ENCODE results near the gene CHSY1.

The CHSY1 gene

GRCh38 chr15:101201411-101202174, 50.3 kb downstream of the CHSY1 start:
- TF ChIP-seq CTCF (IDR thresholded peaks at IDR 0.05; ENCODE audit: insufficient read depth, low read length, poor library complexity, severe bottlenecking): no peak
- DNase-seq (ENCODE audit: extremely low read depth, insufficient read length): no peak
- no peaks in the 10 kb centered on the region for H3K27me3 ChIP-seq (replicated peaks; ENCODE audit: control insufficient read depth, insufficient read depth, low read length)
- no peak overlapping the region for H3K4me3 ChIP-seq (replicated peaks; ENCODE audit: low read depth, low read length)
- peaks cover 2% of the 10 kb centered on the region for H3K36me3 ChIP-seq (ENCODE audit: control insufficient read depth, insufficient read depth, low read length)

DNA sequence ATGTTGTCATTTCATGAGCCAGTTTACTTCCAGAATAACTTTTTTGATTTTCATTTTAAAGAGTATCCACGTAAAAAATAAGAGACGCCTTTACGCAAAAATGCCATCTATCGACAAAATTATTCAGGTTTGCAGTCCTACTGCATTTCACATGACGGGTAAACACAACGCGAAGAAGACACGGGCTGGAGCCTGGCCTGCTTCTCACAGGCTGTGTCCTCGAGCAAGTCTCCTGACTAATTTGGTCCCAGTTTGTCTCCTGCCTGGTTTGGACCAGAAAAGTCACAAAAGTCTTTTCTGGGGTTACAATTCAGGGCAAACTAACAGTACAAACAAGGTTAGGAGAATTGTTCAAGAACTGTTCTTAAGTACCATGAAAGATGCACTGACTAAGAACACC, 51.7 kb downstream of the CHSY1 start:
- DNase-seq (ENCODE audit: extremely low read depth, insufficient read length): no peak
- Histone ChIP-seq H3K4me3 (replicated peaks; ENCODE audit: low read depth, low read length) (peak overlapping the region; percentile 34; the same call in 1 of the 2 replicates), H3K36me3 (ENCODE audit: control insufficient read depth, insufficient read depth, low read length) (no peaks in the 10 kb centered on the region; the same call in 1 of the 2 replicates), H3K27me3 (replicated peaks; ENCODE audit: control insufficient read depth, insufficient read depth, low read length) (no peaks in the 10 kb centered on the region)
- TF ChIP-seq CTCF (IDR thresholded peaks at IDR 0.05; ENCODE audit: insufficient read depth, low read length, poor library complexity, severe bottlenecking): no peak

DNA sequence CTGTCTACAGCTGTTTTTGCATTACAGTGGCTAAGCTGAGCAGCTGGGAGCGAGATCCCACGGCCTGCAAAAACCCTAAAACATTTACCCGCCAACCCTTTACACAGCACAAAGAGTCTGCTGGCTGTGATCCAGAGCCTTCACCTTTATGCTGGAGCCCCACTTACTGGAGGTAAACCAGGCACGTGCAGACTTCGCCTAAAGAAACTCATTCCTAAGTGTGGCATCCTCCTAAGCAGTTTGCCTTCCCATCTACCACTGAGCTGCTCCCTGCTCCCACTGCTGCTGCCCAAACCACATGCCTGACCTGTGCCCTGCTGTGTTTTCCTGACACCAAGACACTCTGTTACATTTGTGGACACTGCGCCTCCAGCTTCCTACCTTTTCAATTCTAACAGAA, 53.0 kb downstream of the CHSY1 start:
- H3K36me3 ChIP-seq (ENCODE audit: control insufficient read depth, insufficient read depth, low read length): no peaks in the 10 kb centered on the region; the same call in 1 of the 2 replicates
- H3K4me3 ChIP-seq (replicated peaks; ENCODE audit: low read depth, low read length): no peak overlapping the region; the same call in 1 of the 2 replicates
- TF ChIP-seq CTCF (IDR thresholded peaks at IDR 0.05; ENCODE audit: insufficient read depth, low read length, poor library complexity, severe bottlenecking): no peak
- DNase-seq (ENCODE audit: extremely low read depth, insufficient read length): no peak
- H3K27me3 ChIP-seq (replicated peaks; ENCODE audit: control insufficient read depth, insufficient read depth, low read length): no peaks in the 10 kb centered on the region

GRCh38 chr15:101198031-101198575, 53.7 kb downstream of the CHSY1 start:
- Histone ChIP-seq H3K36me3 (ENCODE audit: control insufficient read depth, insufficient read depth, low read length) (no peaks in the 10 kb centered on the region; the same call in 1 of the 2 replicates), H3K4me3 (replicated peaks; ENCODE audit: low read depth, low read length) (no peak overlapping the region), H3K27me3 (replicated peaks; ENCODE audit: control insufficient read depth, insufficient read depth, low read length) (no peaks in the 10 kb centered on the region)
- no peak for TF ChIP-seq CTCF (IDR thresholded peaks at IDR 0.05; ENCODE audit: insufficient read depth, low read length, poor library complexity, severe bottlenecking)
- DNase-seq (ENCODE audit: extremely low read depth, insufficient read length): no peak

- no peak for TF ChIP-seq CTCF (IDR thresholded peaks at IDR 0.05; ENCODE audit: insufficient read depth, low read length, poor library complexity, severe bottlenecking)
- no peaks in the 10 kb centered on the region for H3K27me3 ChIP-seq (replicated peaks; ENCODE audit: control insufficient read depth, insufficient read depth, low read length)
- H3K36me3 ChIP-seq (ENCODE audit: control insufficient read depth, insufficient read depth, low read length): no peaks in the 10 kb centered on the region
- H3K4me3 ChIP-seq (replicated peaks; ENCODE audit: low read depth, low read length): no peak overlapping the region
- no peak for DNase-seq (ENCODE audit: extremely low read depth, insufficient read length)
Measured at GRCh38 chr15:101194546-101195125, 57.2 kb downstream of the CHSY1 start.
